ENCODE measurements around the gene ALG9. TPM values are rescaled to one million over a fixed set of nuclear protein-coding genes. Genes with fewer than 3 reads are reported as not detected.

The ALG9 gene
- total and polyA plus RNA-seq, 9 donors, result 12.0 to 43.5 (median 29.3) TPM

DNA sequence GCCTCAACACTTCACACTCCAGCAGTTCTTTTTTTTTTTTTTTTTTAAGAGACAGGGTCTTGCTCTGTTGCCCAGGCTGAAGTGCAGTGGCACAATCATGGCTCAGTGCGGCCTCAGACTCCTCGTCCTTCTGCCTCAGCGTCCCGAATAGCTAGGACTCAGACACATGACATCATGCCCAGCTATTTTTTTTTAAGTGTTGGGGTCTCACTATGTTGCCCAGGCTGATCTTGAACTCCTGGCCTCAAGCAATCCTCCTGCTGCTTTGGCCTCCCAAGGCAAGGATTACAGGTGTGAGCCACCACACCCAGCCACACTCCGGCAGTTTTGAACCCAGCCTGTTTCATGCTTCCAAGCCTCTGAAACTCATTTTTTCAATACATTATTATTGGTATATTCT, 108.9 kb downstream of the ALG9 start:
- Histone ChIP-seq H3K36me3 (no peaks in the 10 kb centered on the region), H3K4me3 (no peak overlapping the region), H3K27ac (no peak overlapping the region), H3K27me3 (no peaks in the 10 kb centered on the region), H3K4me1 (ENCODE audit: insufficient read depth) (peaks cover 6% of the 10 kb centered on the region), H3K9me3 (no peaks in the 10 kb centered on the region)
- TF ChIP-seq, protein P1, sequence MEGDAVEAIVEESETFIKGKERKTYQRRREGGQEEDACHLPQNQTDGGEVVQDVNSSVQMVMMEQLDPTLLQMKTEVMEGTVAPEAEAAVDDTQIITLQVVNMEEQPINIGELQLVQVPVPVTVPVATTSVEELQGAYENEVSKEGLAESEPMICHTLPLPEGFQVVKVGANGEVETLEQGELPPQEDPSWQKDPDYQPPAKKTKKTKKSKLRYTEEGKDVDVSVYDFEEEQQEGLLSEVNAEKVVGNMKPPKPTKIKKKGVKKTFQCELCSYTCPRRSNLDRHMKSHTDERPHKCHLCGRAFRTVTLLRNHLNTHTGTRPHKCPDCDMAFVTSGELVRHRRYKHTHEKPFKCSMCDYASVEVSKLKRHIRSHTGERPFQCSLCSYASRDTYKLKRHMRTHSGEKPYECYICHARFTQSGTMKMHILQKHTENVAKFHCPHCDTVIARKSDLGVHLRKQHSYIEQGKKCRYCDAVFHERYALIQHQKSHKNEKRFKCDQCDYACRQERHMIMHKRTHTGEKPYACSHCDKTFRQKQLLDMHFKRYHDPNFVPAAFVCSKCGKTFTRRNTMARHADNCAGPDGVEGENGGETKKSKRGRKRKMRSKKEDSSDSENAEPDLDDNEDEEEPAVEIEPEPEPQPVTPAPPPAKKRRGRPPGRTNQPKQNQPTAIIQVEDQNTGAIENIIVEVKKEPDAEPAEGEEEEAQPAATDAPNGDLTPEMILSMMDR (IDR thresholded peaks at IDR 0.05), result no peak
- TF ChIP-seq EP300 (IDR thresholded peaks at IDR 0.05) (no peak), POLR2A (IDR thresholded peaks at IDR 0.05) (no peak)
- intact Hi-C loops (cut with DNase I), result no loop called here
- no peak for DNase-seq
- WGBS, 3 donors, result 91 to 96% (median 96%) methylated on average over 5 of the region's 5 CpGs

DNA sequence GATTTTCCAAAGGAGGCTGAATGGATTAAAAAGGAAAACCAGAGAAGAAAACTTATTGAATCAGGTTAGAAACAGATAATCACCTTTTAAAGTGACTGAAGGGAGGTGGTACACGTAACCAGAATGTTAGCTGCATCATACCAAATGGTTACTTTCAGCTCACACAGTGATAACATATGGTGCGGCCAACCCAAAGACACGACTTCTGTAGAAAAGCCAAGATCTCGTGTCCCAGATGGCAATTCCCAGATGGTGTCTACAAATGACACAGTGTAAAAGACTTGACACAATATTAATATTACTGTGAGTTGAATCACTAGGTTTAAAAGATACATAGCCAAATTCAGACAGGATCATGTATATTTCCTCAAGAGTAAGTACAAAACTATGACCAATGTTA, 110.3 kb downstream of the ALG9 start:
- no peaks in the 10 kb centered on the region for H3K36me3 ChIP-seq
- H3K4me1 ChIP-seq (ENCODE audit: insufficient read depth), result peaks cover 5% of the 10 kb centered on the region
- no peaks in the 10 kb centered on the region for H3K9me3 ChIP-seq
- TF ChIP-seq, protein P1 (IDR thresholded peaks at IDR 0.05), result no peak
- no peak for TF ChIP-seq POLR2A (IDR thresholded peaks at IDR 0.05)
- no peak for TF ChIP-seq EP300 (IDR thresholded peaks at IDR 0.05)
- intact Hi-C loops (cut with DNase I), result no loop called here
- DNase-seq, result no peak
- 87 to 90% (median 88%) methylated on average over 4 of the region's 4 CpGs for WGBS, 3 donors
- no peak overlapping the region for H3K4me3 ChIP-seq
- no peaks in the 10 kb centered on the region for H3K27me3 ChIP-seq
- no peak overlapping the region for H3K27ac ChIP-seq

DNA sequence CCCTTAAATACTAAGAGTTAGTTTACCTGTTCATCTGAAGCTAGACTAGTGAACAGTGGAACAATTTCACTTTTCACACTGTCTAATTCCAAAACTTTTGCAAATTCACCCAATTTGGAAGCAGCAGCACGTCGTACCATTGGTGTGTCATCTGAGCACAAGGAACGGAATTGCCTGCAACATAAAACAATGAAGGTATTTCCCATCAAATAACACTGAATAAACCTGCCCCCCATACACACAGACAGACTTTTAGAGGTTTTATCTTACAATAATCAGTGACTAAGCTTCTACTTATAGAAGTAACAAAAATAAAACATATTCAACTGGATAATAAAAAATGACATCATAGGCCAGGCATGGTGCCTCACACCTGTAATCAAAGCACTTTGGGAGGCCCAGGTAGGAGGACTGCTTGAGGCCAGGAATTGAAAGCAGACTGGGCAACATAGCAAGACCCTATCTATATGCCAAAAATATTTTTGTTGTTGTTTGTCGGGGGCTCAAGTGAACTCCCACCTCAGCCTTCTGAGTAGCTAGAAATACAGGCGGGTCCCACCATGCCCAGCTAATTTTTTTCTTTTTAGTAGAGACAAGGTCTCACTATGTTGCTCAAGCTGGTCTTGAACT, 111.5 kb downstream of the ALG9 start:
- H3K4me1 ChIP-seq (ENCODE audit: insufficient read depth), result peaks cover 6% of the 10 kb centered on the region
- intact Hi-C loops (cut with DNase I), result no loop called here
- H3K4me3 ChIP-seq, result no peak overlapping the region
- no peaks in the 10 kb centered on the region for H3K27me3 ChIP-seq
- TF ChIP-seq, protein P1 (IDR thresholded peaks at IDR 0.05), result no peak
- TF ChIP-seq POLR2A (IDR thresholded peaks at IDR 0.05) (no peak), EP300 (IDR thresholded peaks at IDR 0.05) (no peak)
- no peak for DNase-seq
- H3K36me3 ChIP-seq, result no peaks in the 10 kb centered on the region
- 45 to 59% (median 49%) methylated on average over 5 of the region's 5 CpGs for WGBS, 3 donors
- no peak overlapping the region for H3K27ac ChIP-seq
- H3K9me3 ChIP-seq, result no peaks in the 10 kb centered on the region

DNA sequence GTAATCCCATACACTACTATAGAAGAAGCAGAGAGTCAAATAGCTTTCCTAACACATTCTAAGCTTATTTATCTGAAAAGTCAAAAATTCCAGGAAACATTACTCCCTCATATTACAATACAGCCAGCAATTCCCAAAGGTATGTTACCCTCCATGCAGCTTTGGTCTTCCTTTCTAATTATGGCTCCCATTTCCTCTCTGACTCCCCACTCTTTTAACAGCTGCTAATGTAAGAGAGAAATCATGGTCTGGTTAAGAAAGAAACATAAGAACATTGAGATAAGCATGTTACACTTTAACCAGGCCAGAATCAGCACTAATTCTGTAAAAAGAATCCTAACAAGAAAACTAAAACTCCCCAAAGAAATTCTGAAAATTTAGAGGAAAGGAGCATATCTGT, 112.0 kb downstream of the ALG9 start:
- H3K4me1 ChIP-seq (ENCODE audit: insufficient read depth), result peaks cover 4% of the 10 kb centered on the region
- H3K27me3 ChIP-seq, result no peaks in the 10 kb centered on the region
- intact Hi-C loops (cut with DNase I), result no loop called here
- H3K9me3 ChIP-seq, result no peaks in the 10 kb centered on the region
- no peak overlapping the region for H3K4me3 ChIP-seq
- DNase-seq, result no peak
- no peaks in the 10 kb centered on the region for H3K36me3 ChIP-seq
- no peak overlapping the region for H3K27ac ChIP-seq
- TF ChIP-seq, protein P1 (IDR thresholded peaks at IDR 0.05), result no peak
- no peak for TF ChIP-seq EP300 (IDR thresholded peaks at IDR 0.05)
- TF ChIP-seq POLR2A (IDR thresholded peaks at IDR 0.05), result no peak

Measured in ovary (tissue), 9 donors.